ENCODE data around the gene GON7.

The GON7 gene

DNA sequence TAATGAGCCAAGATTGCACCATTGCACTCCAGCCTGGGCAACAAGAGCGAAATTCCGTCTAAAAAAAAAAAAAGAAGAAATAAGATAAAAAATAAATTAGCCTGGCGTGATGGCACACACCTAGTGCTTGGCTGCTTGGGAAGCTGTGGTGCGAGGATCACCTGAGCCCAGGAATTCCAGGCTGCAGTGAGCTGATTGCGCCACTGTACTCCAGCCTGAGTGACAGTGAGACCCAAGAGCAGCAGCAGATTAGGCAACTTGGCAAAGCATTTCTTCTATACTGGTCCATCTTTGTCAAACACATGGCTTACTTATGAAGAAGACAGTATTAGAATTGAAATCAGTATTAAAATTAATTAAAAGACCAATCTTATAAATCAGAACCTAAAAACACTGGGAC, 6.3 kb downstream of the GON7 start:
- no peak overlapping the region for H3K4me3 ChIP-seq (ENCODE audit: low read depth, low read length)
- TF ChIP-seq, protein P1, sequence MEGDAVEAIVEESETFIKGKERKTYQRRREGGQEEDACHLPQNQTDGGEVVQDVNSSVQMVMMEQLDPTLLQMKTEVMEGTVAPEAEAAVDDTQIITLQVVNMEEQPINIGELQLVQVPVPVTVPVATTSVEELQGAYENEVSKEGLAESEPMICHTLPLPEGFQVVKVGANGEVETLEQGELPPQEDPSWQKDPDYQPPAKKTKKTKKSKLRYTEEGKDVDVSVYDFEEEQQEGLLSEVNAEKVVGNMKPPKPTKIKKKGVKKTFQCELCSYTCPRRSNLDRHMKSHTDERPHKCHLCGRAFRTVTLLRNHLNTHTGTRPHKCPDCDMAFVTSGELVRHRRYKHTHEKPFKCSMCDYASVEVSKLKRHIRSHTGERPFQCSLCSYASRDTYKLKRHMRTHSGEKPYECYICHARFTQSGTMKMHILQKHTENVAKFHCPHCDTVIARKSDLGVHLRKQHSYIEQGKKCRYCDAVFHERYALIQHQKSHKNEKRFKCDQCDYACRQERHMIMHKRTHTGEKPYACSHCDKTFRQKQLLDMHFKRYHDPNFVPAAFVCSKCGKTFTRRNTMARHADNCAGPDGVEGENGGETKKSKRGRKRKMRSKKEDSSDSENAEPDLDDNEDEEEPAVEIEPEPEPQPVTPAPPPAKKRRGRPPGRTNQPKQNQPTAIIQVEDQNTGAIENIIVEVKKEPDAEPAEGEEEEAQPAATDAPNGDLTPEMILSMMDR (IDR thresholded peaks at IDR 0.05; ENCODE audit: low read depth, low read length, missing control alignments): no peak
- DNase-seq (ENCODE audit: low read depth): no peak

DNA sequence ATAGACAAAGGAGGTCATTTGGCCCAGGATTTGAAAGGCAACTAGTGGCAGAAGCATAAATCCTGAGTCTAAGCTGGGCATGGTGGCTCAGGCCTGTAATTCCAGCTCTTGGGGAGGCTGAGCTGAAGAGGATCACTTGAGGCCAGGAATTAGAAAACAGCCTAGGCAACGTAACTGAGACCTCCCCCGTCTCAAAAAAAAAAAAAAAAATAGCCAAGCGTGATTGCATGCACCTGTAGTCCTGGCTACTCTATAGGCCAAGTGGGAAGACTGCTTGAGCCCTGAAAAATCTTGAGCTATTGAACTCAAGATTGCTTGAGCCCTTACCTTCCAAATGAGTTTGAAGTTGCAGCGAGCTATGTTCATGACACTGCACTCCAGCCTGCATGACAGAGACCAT, 7.8 kb downstream of the GON7 start:
- TF ChIP-seq, protein P1 (IDR thresholded peaks at IDR 0.05; ENCODE audit: low read depth, low read length, missing control alignments): no peak
- H3K4me3 ChIP-seq (ENCODE audit: low read depth, low read length): no peak overlapping the region
- no peak for DNase-seq (ENCODE audit: low read depth)

DNA sequence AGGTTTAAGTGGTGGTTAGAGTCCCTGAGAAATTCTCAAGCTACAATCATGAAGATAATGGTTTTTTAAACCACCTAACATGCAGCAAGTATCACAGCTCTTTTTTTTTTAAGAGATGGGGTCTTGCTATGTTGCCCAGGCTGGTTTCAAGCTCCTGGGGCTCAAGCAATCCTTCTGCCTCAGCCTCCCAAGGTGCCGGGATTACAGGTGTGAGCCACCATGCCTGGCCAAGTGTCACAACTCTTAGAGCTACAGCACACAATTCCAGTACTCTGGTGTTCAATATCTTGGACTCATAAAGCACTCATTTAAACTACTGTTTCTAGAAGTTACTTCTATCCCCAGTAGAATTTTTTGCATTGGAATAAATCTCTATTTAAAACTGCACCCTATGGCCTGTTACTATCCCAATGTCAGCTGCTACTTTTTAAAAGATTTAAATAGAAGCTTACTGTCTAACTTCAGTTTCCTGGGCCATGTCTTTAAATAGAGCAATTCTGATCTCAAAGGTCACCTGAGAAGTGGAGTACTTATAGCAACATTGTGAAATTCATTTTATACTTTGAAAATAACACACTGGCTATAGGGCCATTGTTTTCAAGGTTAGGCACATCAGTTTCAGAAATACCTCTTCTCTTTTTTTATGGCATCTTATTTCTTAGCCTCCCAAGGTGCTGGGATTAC, 11.4 kb downstream of the GON7 start:
- TF ChIP-seq, protein P1 (IDR thresholded peaks at IDR 0.05; ENCODE audit: low read depth, low read length, missing control alignments): no peak
- no peak overlapping the region for H3K4me3 ChIP-seq (ENCODE audit: low read depth, low read length)
- no peak for DNase-seq (ENCODE audit: low read depth)

DNA sequence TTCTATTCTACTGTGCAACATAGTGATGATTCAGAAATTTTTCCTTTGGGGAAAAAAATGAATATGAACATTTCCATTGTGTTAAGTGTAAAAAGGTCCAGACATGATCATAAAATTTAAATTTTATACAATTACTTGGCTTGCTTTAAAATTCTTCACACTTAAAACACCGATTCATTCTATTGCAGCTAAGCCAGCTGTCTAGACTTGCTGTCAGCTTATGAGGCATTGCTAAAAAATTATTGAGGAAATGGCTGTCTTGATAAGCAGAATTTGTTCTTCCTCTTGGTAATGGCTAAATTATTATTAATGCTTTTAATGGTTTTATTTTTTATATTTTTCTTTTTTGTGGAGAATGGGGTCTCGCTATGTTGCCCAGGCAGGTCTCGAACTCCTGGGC, 19.9 kb downstream of the GON7 start:
- no peak for DNase-seq (ENCODE audit: low read depth)
- no peak overlapping the region for H3K4me3 ChIP-seq (ENCODE audit: low read depth, low read length)
- TF ChIP-seq, protein P1 (IDR thresholded peaks at IDR 0.05; ENCODE audit: low read depth, low read length, missing control alignments): no peak

DNA sequence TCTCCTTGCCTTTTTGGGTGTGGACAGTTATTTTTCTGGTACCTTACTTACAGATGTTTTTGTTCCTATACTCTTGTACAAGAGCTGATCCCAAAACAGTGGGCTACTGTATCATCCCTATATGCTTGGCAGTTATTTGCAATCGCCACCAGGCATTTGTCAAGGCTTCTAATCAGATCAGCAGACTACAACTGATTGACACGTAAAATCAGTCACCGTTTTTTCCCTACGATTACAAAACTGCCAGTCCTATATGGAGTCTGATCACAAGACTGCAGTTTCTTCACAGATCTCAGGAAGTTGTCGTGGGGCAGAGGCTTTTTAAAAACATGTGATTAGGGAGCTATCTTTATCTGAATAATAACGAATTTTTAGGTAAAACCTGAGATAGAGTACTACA, 20.4 kb downstream of the GON7 start:
- TF ChIP-seq, protein P1 (IDR thresholded peaks at IDR 0.05; ENCODE audit: low read depth, low read length, missing control alignments): no peak
- DNase-seq (ENCODE audit: low read depth): no peak
- no peak overlapping the region for H3K4me3 ChIP-seq (ENCODE audit: low read depth, low read length)

DNA sequence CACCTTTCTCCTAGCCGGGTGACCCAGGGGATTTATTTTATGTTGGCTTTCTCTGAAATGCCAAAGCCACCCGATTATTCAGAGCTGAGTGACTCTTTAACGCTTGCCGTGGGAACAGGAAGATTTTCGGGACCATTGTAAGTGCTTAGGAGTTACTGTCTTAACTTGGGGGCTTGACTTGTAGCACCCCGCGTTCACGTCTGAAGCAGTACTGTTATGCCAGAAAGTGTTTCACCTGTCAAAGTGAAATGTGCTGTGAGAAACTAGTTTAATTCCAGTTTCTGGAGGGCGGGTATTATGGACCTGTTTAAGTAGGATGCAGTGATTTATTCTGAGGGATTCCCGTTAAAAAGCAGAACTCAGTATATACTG, 21.5 kb downstream of the GON7 start:
- H3K4me3 ChIP-seq (ENCODE audit: low read depth, low read length): peak overlapping the region; percentile 96
- no peak for DNase-seq (ENCODE audit: low read depth)
- TF ChIP-seq, protein P1 (IDR thresholded peaks at IDR 0.05; ENCODE audit: low read depth, low read length, missing control alignments): no peak
